ENCODE results near the gene KIF5C. TPM values are rescaled to one million over a fixed set of nuclear protein-coding genes. Genes with fewer than 3 reads are reported as not detected.
A peak's percentile ranks its signal among the peaks of the same experiment; 100 is the strongest.

The KIF5C gene
- total RNA-seq, 4 donors from 2014 or later, result 0.75 to 3.2 (median 2.3) TPM

GRCh38 chr2:148994341-148994740 lies 119.3 kb downstream of the KIF5C start:
- Histone ChIP-seq H3K27me3 (no peaks in the 10 kb centered on the region), H3K9me3 (no peaks in the 10 kb centered on the region), H3K4me1 (peaks cover 0 to 4% (median 2%) of the 10 kb centered on the region in 4 donors), H3K27ac (no peak overlapping the region), H3K4me3 (no peak overlapping the region), H3K36me3 (no peaks in the 10 kb centered on the region)
- no peak for TF ChIP-seq POLR2AphosphoS5 (IDR thresholded peaks at IDR 0.05)
- no peak for TF ChIP-seq EP300 (IDR thresholded peaks at IDR 0.05; ENCODE audit: low read depth)
- TF ChIP-seq CTCF (IDR thresholded peaks at IDR 0.05), result no peak
- TF ChIP-seq POLR2A (IDR thresholded peaks at IDR 0.05), result no peak
- DNase-seq, result peak; percentile 61
- WGBS, 2 donors (ENCODE audit: low coverage in 1 of 2), result 63 to 75% methylated on average over 3 to 8 of the region's 8 CpGs
- intact Hi-C loops (cut with DNase I; ENCODE audit: low total_unique reads), result no loop called here
- in situ Hi-C loops (cut with MboI; ENCODE audit: low pct_ligation_motif_present in 1 of 4, low pct_unique_long_range_greater_than_20kb in 1 of 4, low sequenced_read_pairs in 3 of 4), result loop anchor here in 3 of 4 donors (25.0 kb wide), 3 partner anchors 357 to 1057 kb away; partner anchors contain the start of gene EPC2 (in 1 of the 3)

DNA sequence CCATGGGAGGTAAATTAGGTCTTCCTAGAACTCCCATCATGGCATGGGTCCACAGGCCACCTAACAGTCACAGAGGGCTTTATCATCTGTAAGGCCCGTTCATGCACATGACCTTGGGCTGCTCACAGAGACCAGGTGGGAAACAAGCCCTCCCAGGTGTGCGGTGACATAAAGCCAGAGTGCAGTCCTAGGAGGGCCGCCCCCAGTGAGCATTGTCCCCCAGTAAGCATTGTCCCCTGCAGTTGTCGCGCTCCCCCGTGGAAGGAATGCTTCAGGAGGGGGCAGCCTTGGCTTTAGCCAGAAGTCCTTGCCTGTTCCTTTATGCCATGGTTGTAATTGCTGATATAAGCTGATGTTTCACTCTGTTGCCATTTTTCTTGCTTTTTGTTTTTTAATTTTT lies 121.8 kb downstream of the KIF5C start:
- intact Hi-C loops (cut with DNase I; ENCODE audit: low total_unique reads) (no loop called here), in situ Hi-C loops (cut with MboI; ENCODE audit: low pct_ligation_motif_present in 1 of 4, low pct_unique_long_range_greater_than_20kb in 1 of 4, low sequenced_read_pairs in 3 of 4) (loop anchor here in 3 of 4 donors (25.0 kb wide), 3 partner anchors 360 to 1060 kb away; partner anchors contain the start of gene EPC2 (in 1 of the 3))
- no peak overlapping the region for H3K27ac ChIP-seq
- TF ChIP-seq CTCF (IDR thresholded peaks at IDR 0.05), result no peak
- no peak for TF ChIP-seq POLR2A (IDR thresholded peaks at IDR 0.05)
- no peak for TF ChIP-seq POLR2AphosphoS5 (IDR thresholded peaks at IDR 0.05)
- no peak for TF ChIP-seq EP300 (IDR thresholded peaks at IDR 0.05; ENCODE audit: low read depth)
- no peak overlapping the region for H3K4me3 ChIP-seq
- no peak for DNase-seq
- 90% methylated on average over 6 of the region's 6 CpGs; no CpG with 5 or more reads in 1 of the 2 donors for WGBS, 2 donors (ENCODE audit: low coverage in 1 of 2)
- H3K36me3 ChIP-seq, result no peaks in the 10 kb centered on the region
- H3K4me1 ChIP-seq, result peaks cover 0 to 15% (median 3%) of the 10 kb centered on the region in 4 donors
- H3K27me3 ChIP-seq, result no peaks in the 10 kb centered on the region
- no peaks in the 10 kb centered on the region for H3K9me3 ChIP-seq

DNA sequence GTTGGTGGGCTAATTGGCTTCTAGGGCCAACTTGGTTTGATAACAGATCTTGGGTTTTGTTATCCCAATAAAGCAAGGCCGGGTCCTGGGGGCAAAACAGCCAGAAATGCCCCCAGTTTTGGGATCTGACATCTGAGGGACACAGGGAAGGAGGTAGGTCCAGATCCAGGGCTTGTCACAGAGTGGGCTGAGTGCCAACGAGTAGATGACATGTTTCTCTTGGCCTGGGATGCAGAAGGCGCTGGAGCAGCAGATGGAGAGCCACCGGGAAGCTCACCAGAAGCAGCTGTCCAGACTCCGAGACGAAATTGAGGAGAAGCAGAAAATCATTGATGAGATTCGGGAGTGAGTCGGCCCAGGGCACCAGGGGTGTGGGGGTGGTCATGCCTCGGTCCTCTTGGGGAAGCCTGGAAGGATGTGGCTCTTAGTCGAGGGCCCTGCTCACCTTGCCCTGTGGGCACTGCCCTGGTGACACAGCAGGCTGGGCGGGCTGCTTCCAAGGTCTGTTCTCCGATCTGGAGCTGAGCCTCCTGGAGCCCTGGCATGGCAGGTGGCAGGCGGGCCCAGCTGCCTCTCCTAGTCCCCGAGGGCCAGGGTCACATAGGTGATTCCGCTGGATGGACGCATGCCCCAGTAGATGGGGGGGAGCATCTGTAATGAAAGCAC lies 123.3 kb downstream of the KIF5C start:
- Histone ChIP-seq H3K4me3 (no peak overlapping the region), H3K27ac (no peak overlapping the region), H3K9me3 (no peaks in the 10 kb centered on the region), H3K4me1 (peaks cover 0 to 15% (median 3%) of the 10 kb centered on the region in 4 donors), H3K27me3 (no peaks in the 10 kb centered on the region), H3K36me3 (no peaks in the 10 kb centered on the region)
- WGBS, 2 donors (ENCODE audit: low coverage in 1 of 2), result 72 to 90% methylated on average over 3 to 12 of the region's 16 CpGs
- intact Hi-C loops (cut with DNase I; ENCODE audit: low total_unique reads) (no loop called here), in situ Hi-C loops (cut with MboI; ENCODE audit: low pct_ligation_motif_present in 1 of 4, low pct_unique_long_range_greater_than_20kb in 1 of 4, low sequenced_read_pairs in 3 of 4) (loop anchor here in 3 of 4 donors (25.0 kb wide), 3 partner anchors 361 to 1061 kb away; partner anchors contain the start of gene EPC2 (in 1 of the 3))
- no peak for TF ChIP-seq EP300 (IDR thresholded peaks at IDR 0.05; ENCODE audit: low read depth)
- no peak for TF ChIP-seq CTCF (IDR thresholded peaks at IDR 0.05)
- TF ChIP-seq POLR2AphosphoS5 (IDR thresholded peaks at IDR 0.05), result no peak
- TF ChIP-seq POLR2A (IDR thresholded peaks at IDR 0.05), result no peak
- no peak for DNase-seq

GRCh38 chr2:148998831-148999200 lies 123.8 kb downstream of the KIF5C start:
- Histone ChIP-seq H3K36me3 (no peaks in the 10 kb centered on the region), H3K9me3 (no peaks in the 10 kb centered on the region), H3K4me1 (peaks cover 0 to 15% (median 3%) of the 10 kb centered on the region in 4 donors), H3K27ac (peak overlapping the region in 3 of 4 donors; percentile 42 to 65 (median 61)), H3K27me3 (no peaks in the 10 kb centered on the region), H3K4me3 (no peak overlapping the region)
- intact Hi-C loops (cut with DNase I; ENCODE audit: low total_unique reads) (no loop called here), in situ Hi-C loops (cut with MboI; ENCODE audit: low pct_ligation_motif_present in 1 of 4, low pct_unique_long_range_greater_than_20kb in 1 of 4, low sequenced_read_pairs in 3 of 4) (loop anchor here in 3 of 4 donors (25.0 kb wide), 3 partner anchors 362 to 1062 kb away; partner anchors contain the start of gene EPC2 (in 1 of the 3))
- no peak for TF ChIP-seq CTCF (IDR thresholded peaks at IDR 0.05)
- TF ChIP-seq POLR2AphosphoS5 (IDR thresholded peaks at IDR 0.05), result no peak
- TF ChIP-seq EP300 (IDR thresholded peaks at IDR 0.05; ENCODE audit: low read depth), result no peak
- no peak for TF ChIP-seq POLR2A (IDR thresholded peaks at IDR 0.05)
- DNase-seq, result no peak
- 85 to 92% methylated on average over 4 of the region's 4 CpGs for WGBS, 2 donors (ENCODE audit: low coverage in 1 of 2)
